Vagina (tissue), 2 donors: ENCODE measurements around the gene RBBP8NL.

Source experiments
- POLR2A ChIP-seq, 2 donors: fragments of 450-650 bp; IDR thresholded peaks; one replicate each; pipeline ENCODE4 v1.6.1; 2017; ENCODE audit warnings: antibody characterized with exemption in 2 of 2, mild to moderate bottlenecking in 2 of 2, moderate library complexity in 2 of 2
- POLR2AphosphoS5 ChIP-seq, 2 donors: sonication (generic); formaldehyde crosslinking; IDR thresholded peaks; one replicate each; pipeline ENCODE4 v1.9.0; 2017; ENCODE audit warnings: antibody characterized with exemption in 2 of 2, mild to moderate bottlenecking in 2 of 2, low read depth in 1 of 2; ENCODE audit not compliant: insufficient read depth in 1 of 2
- TF ChIP-seq, protein P1 (sequence below), 3 experiments: fragments of 450-650 bp in 2 of 3; fragments of 200-600 bp in 1 of 3; sonication (generic) in 1 of 3; IDR thresholded peaks; one replicate each; pipeline ENCODE4 v1.5.1; 2017 to 2019; ENCODE audit warnings: antibody characterized with exemption in 3 of 3, mild to moderate bottlenecking in 2 of 3, moderate library complexity in 2 of 3

- TF ChIP-seq POLR2A (IDR thresholded peaks at IDR 0.05) (no peak), POLR2AphosphoS5 (IDR thresholded peaks at IDR 0.05; ENCODE audit: insufficient read depth in 1 of 2, low read depth in 1 of 2) (no peak)
- TF ChIP-seq, protein P1, sequence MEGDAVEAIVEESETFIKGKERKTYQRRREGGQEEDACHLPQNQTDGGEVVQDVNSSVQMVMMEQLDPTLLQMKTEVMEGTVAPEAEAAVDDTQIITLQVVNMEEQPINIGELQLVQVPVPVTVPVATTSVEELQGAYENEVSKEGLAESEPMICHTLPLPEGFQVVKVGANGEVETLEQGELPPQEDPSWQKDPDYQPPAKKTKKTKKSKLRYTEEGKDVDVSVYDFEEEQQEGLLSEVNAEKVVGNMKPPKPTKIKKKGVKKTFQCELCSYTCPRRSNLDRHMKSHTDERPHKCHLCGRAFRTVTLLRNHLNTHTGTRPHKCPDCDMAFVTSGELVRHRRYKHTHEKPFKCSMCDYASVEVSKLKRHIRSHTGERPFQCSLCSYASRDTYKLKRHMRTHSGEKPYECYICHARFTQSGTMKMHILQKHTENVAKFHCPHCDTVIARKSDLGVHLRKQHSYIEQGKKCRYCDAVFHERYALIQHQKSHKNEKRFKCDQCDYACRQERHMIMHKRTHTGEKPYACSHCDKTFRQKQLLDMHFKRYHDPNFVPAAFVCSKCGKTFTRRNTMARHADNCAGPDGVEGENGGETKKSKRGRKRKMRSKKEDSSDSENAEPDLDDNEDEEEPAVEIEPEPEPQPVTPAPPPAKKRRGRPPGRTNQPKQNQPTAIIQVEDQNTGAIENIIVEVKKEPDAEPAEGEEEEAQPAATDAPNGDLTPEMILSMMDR (IDR thresholded peaks at IDR 0.05) = no peak
Measured at GRCh38 chr20:62405981-62406513, 21.3 kb downstream of the RBBP8NL start.
